Endothelial cell of umbilical vein (primary cell): ENCODE measurements around the gene TTLL11. TPM values are rescaled to one million over a fixed set of nuclear protein-coding genes. Genes with fewer than 3 reads are reported as not detected.
A peak's percentile ranks its signal among the peaks of the same experiment; 100 is the strongest.

ENCODE experiments used
- BruUV-seq: library from RNA; stranded (reverse); fragments of 400-500 nt; replicated peaks from 2 replicates; lab custom pipeline; 2021; lab: Mats Ljungman, UMichigan
- CTCF ChIA-PET: fragments of 300-600, 350-600 bp; sonication (Branson Sonifier 250); formaldehyde crosslinking; loops from one replicate; lab custom pipeline; 2021; ENCODE audit warnings: antibody characterized with exemption, inconsistent platforms; lab: Charles Lee
- POLR2A ChIA-PET: fragments of 300-600, 350-600 bp; sonication (Branson Sonifier 250); formaldehyde crosslinking; loops from one replicate; lab custom pipeline; 2021; ENCODE audit warnings: antibody characterized with exemption, inconsistent platforms; lab: Charles Lee
- DNase-seq: peaks from one replicate; pipeline ENCODE4 v3.0.0-alpha.2; 2011; ENCODE audit warnings: low read depth, low spot score
- FAIRE-seq: peaks from 2 replicates; lab custom pipeline; 2011; peaks lifted over from hg19 to GRCh38; lab: Jason Lieb, UNC
- H2AFZ ChIP-seq: 2 replicates; pipeline ENCODE4 v1.6.0; 2012; ENCODE audit warnings: low read depth, low read length, control low read depth, inconsistent platforms
- H3K27ac ChIP-seq: 2 replicates; pipeline ENCODE4 v1.5.1; 2011; ENCODE audit warnings: low read depth, mild to moderate bottlenecking, control low read depth, low read length, moderate library complexity; ENCODE audit not compliant: insufficient read depth
- H3K27me3 ChIP-seq, 2 experiments: 2 replicates each; pipeline versions ENCODE4 v1.6.0 to v1.6.1; 2011; ENCODE audit warnings: low read length in 2 of 2, mixed read lengths in 1 of 2; ENCODE audit not compliant: control insufficient read depth in 2 of 2, insufficient read depth in 2 of 2
- H3K36me3 ChIP-seq, 2 experiments: 2 replicates in 1 of 2; 3 replicates in 1 of 2; pipeline ENCODE4 v1.5.1; 2011; ENCODE audit warnings: low read length in 2 of 2, mild to moderate bottlenecking in 1 of 2, moderate library complexity in 1 of 2; ENCODE audit not compliant: control insufficient read depth in 2 of 2, insufficient read depth in 2 of 2; ENCODE audit errors: extremely low read depth in 1 of 2
- H3K4me1 ChIP-seq: 3 replicates; pipeline ENCODE4 v1.5.1; 2011; ENCODE audit warnings: mild to moderate bottlenecking, low read length; ENCODE audit not compliant: control insufficient read depth, insufficient read depth; ENCODE audit errors: extremely low read depth
- H3K4me2 ChIP-seq: 2 replicates; pipeline ENCODE4 v1.6.1; 2011; ENCODE audit warnings: low read length, control low read depth, mixed read lengths; ENCODE audit not compliant: insufficient read depth
- H3K4me3 ChIP-seq, 3 experiments: fragments of 200-600 bp in 1 of 3; sonication (generic), shearing (Covaris generic) in 1 of 3; replicated peaks in 1 of 3; 2 replicates each; pipeline ENCODE4 v1.5.1; 2011 to 2016; ENCODE audit warnings: control low read depth in 3 of 3, low read length in 3 of 3, mild to moderate bottlenecking in 2 of 3, inconsistent platforms in 1 of 3, low read depth in 1 of 3, moderate library complexity in 1 of 3; ENCODE audit not compliant: insufficient read depth in 1 of 3
- H3K79me2 ChIP-seq: 2 replicates; pipeline ENCODE4 v1.6.0; 2012; ENCODE audit warnings: low read length, inconsistent platforms; ENCODE audit not compliant: control insufficient read depth, insufficient read depth
- H3K9ac ChIP-seq: replicated peaks from 2 replicates; pipeline ENCODE3; 2011; ENCODE audit warnings: low read length, control low read depth; ENCODE audit not compliant: insufficient read depth; ENCODE audit errors: extremely low read depth
- H3K9me1 ChIP-seq: replicated peaks from 3 replicates; pipeline ENCODE4 v1.6.0; 2011; ENCODE audit warnings: mild to moderate bottlenecking, low read length; ENCODE audit not compliant: control insufficient read depth, insufficient read depth; ENCODE audit errors: extremely low read depth
- H3K9me3 ChIP-seq: replicated peaks from 2 replicates; pipeline ENCODE4 v1.5.1; 2012; ENCODE audit warnings: low read length, inconsistent platforms; ENCODE audit not compliant: control insufficient read depth, insufficient read depth
- H4K20me1 ChIP-seq: replicated peaks from 2 replicates; pipeline ENCODE3; 2011; ENCODE audit warnings: mild to moderate bottlenecking, low read length; ENCODE audit not compliant: control insufficient read depth, insufficient read depth; ENCODE audit errors: extremely low read depth
- EZH2 ChIP-seq: IDR thresholded peaks from 2 replicates; pipeline ENCODE4 v1.6.1; 2012; ENCODE audit warnings: borderline replicate concordance, low read depth, mild to moderate bottlenecking, moderate library complexity, low read length, inconsistent platforms; ENCODE audit not compliant: severe bottlenecking
- FOS ChIP-seq: IDR thresholded peaks from 2 replicates; pipeline ENCODE4 v1.6.1; 2011; ENCODE audit warnings: mild to moderate bottlenecking, low read length, moderate library complexity, borderline replicate concordance; ENCODE audit not compliant: insufficient read depth
- GATA2 ChIP-seq: IDR thresholded peaks from 2 replicates; pipeline ENCODE4 v1.7.0; 2011; ENCODE audit warnings: low read depth, mild to moderate bottlenecking, moderate library complexity, mixed read lengths, low read length; ENCODE audit not compliant: insufficient read length, insufficient read depth
- JUN ChIP-seq: IDR thresholded peaks from 2 replicates; pipeline ENCODE4 v1.6.1; 2011; ENCODE audit warnings: borderline replicate concordance, low read depth; ENCODE audit not compliant: insufficient read length, insufficient read depth
- MYC ChIP-seq: IDR thresholded peaks from one replicate; pipeline ENCODE4 v1.6.1; 2011; ENCODE audit warnings: mild to moderate bottlenecking, low read depth, low read length
- POLR2A ChIP-seq: IDR thresholded peaks from 2 replicates; pipeline ENCODE4 v1.6.1; 2012; ENCODE audit warnings: low read depth, mild to moderate bottlenecking, control low read depth, low read length
- POLR2AphosphoS5 ChIP-seq: IDR thresholded peaks from 2 replicates; pipeline ENCODE4 v1.6.1; 2012; ENCODE audit warnings: low read depth, mild to moderate bottlenecking, control low read depth, low read length, moderate library complexity; ENCODE audit not compliant: insufficient read depth
- dilution Hi-C: fragments of 300-500 bp; cut with MboI; formaldehyde crosslinking; loops from one replicate; pipeline ENCODE4 v1.15.0; 2019; ENCODE audit warnings: low sequenced_read_pairs; ENCODE audit not compliant: extremely low pct_ligation_motif_present
- intact Hi-C: fragments of 100-400 bp; cut with micrococcal nuclease; formaldehyde crosslinking; loops from one replicate; pipeline ENCODE4 v1.10.0; 2022
- polyA plus RNA-seq, 4 experiments: library from polyadenylated mRNA; depleted of rRNA in 3 of 4; stranded (reverse) in 3 of 4; unstranded in 1 of 4; fragments of >200 nt; gene quantifications; 2 replicates each; pipeline versions ENCODE4 v1.2.1 to v1.2.3, GENCODE V29; 2011 to 2012; ENCODE audit warnings: missing spikeins in 1 of 4
- total RNA-seq: library from RNA; stranded (reverse); gene quantifications from 2 replicates; pipeline ENCODE4 v1.2.3, GENCODE V29; 2021
- TF ChIP-seq, protein P1 (sequence below): IDR thresholded peaks from 2 replicates; pipeline ENCODE4 v1.6.1; 2011; ENCODE audit not compliant: insufficient read depth, insufficient read length
- TF ChIP-seq, protein P2 (sequence below), 2 donors: IDR thresholded peaks; 1 replicate in 1 of 2; 2 replicates in 1 of 2; pipeline ENCODE4 v1.5.1; 2011; ENCODE audit warnings: low read length in 2 of 2, mild to moderate bottlenecking in 2 of 2, moderate library complexity in 2 of 2, control low read depth in 1 of 2, inconsistent platforms in 1 of 2, low read depth in 1 of 2; ENCODE audit not compliant: insufficient read depth in 1 of 2; ENCODE audit errors: extremely low read depth in 1 of 2

Gene TTLL11
- total and polyA plus RNA-seq, 2 donors (not counting 3 experiments of a cell fraction or from before 2014, with no cell fraction given): 4.9 to 5.1 TPM

DNA sequence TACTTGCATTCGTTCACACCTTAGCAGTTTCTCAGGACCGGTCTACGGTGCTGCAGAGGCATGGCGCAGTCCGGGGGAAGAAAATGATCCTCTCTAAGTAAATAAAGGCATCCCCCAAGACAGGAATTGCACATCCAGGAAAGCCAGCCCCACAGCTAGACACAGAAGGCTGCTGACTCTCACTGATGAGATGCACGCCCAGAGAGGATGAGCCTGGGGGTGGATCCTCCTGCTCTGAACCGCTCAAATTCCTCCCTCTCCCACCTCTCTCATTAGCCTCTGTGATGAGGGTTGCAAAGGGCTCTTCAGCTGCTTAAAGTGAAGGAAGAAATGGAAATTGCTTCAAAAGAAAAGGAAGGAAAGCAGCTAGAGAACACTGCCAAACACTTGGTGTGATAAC is 132.4 kb downstream of the TTLL11 start:
- Histone ChIP-seq H3K36me3 (no peaks in the 10 kb centered on the region), H3K4me2 (no peak overlapping the region), H3K4me1 (peaks cover 35% of the 10 kb centered on the region), H4K20me1 (no peaks in the 10 kb centered on the region), H3K9me3 (no peaks in the 10 kb centered on the region), H3K9me1 (no peaks in the 10 kb centered on the region), H3K79me2 (peaks cover 52% of the 10 kb centered on the region), H2AFZ (no peak overlapping the region), H3K9ac (no peak overlapping the region), H3K27me3 (no peaks in the 10 kb centered on the region), H3K27ac (no peak overlapping the region), H3K4me3 (no peak overlapping the region)
- ChIA-PET POLR2A (no interaction called here), CTCF (interaction anchor here (1.0 kb wide), 1 partner anchor 278 kb away, joined by 3 read pairs; no protein-coding TSS in a partner anchor)
- no peak for FAIRE-seq
- intact Hi-C loops: no loop called here
- no peak for TF ChIP-seq EZH2
- TF ChIP-seq, protein P1, sequence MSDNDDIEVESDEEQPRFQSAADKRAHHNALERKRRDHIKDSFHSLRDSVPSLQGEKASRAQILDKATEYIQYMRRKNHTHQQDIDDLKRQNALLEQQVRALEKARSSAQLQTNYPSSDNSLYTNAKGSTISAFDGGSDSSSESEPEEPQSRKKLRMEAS: no peak
- TF ChIP-seq JUN: no peak
- TF ChIP-seq, protein P2, sequence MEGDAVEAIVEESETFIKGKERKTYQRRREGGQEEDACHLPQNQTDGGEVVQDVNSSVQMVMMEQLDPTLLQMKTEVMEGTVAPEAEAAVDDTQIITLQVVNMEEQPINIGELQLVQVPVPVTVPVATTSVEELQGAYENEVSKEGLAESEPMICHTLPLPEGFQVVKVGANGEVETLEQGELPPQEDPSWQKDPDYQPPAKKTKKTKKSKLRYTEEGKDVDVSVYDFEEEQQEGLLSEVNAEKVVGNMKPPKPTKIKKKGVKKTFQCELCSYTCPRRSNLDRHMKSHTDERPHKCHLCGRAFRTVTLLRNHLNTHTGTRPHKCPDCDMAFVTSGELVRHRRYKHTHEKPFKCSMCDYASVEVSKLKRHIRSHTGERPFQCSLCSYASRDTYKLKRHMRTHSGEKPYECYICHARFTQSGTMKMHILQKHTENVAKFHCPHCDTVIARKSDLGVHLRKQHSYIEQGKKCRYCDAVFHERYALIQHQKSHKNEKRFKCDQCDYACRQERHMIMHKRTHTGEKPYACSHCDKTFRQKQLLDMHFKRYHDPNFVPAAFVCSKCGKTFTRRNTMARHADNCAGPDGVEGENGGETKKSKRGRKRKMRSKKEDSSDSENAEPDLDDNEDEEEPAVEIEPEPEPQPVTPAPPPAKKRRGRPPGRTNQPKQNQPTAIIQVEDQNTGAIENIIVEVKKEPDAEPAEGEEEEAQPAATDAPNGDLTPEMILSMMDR (IDR thresholded peaks at IDR 0.05; ENCODE audit: extremely low read depth in 1 of 2, insufficient read depth in 1 of 2, low read depth in 1 of 2, low read length in 2 of 2): no peak
- no peak for DNase-seq
- no TSS peak for BruUV-seq
- dilution Hi-C loops: no loop called here

DNA sequence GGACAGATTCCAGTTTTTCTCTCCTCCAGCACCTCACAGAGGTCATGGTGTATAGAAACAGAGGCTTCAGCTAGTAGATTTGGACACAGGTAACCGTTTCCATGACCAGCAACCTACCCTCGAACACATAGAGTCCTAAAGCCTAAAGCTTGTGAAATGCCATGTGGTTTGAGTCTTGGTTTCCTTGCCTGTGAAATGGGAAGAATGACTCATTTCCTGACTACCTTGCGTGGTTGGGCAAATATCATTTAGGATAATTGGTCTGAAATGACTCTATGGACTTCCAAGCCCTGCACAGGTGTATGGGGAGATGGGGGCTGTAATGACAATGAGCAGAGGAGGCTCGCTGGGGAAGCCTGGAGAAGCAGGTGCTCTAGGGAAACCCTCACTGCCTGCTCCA is 134.6 kb downstream of the TTLL11 start:
- Histone ChIP-seq H3K27me3 (no peaks in the 10 kb centered on the region), H3K9me3 (no peaks in the 10 kb centered on the region), H3K9ac (no peak overlapping the region), H2AFZ (no peak overlapping the region), H3K27ac (peak overlapping the region; percentile 12), H3K79me2 (peaks cover 58% of the 10 kb centered on the region), H3K4me1 (peaks cover 24% of the 10 kb centered on the region), H3K36me3 (no peaks in the 10 kb centered on the region), H4K20me1 (no peaks in the 10 kb centered on the region), H3K4me2 (peak overlapping the region; percentile 19), H3K4me3 (no peak overlapping the region), H3K9me1 (no peaks in the 10 kb centered on the region)
- CTCF ChIA-PET: interaction anchor here (1.0 to 1.3 kb wide), 2 partner anchors 11 to 26 kb away, joined by 3 read pairs; no protein-coding TSS in a partner anchor
- dilution Hi-C loops: no loop called here
- no peak for TF ChIP-seq MYC
- peak; percentile 37 for TF ChIP-seq FOS
- TF ChIP-seq POLR2A: no peak
- no peak for TF ChIP-seq GATA2
- TF ChIP-seq POLR2AphosphoS5: no peak
- peak; percentile 31 for TF ChIP-seq JUN
- no peak for TF ChIP-seq EZH2
- TF ChIP-seq, protein P1: no peak
- TF ChIP-seq, protein P2 (IDR thresholded peaks at IDR 0.05; ENCODE audit: extremely low read depth in 1 of 2, insufficient read depth in 1 of 2, low read depth in 1 of 2, low read length in 2 of 2): no peak
- POLR2A ChIA-PET: no interaction called here
- intact Hi-C loops: no loop called here
- FAIRE-seq (peak; percentile 79), DNase-seq (peak; percentile 29)
- no TSS peak for BruUV-seq
